ENCODE measurements around the gene IGF1R.
A peak's percentile ranks its signal among the peaks of the same experiment; 100 is the strongest.

IGF1R gene

DNA sequence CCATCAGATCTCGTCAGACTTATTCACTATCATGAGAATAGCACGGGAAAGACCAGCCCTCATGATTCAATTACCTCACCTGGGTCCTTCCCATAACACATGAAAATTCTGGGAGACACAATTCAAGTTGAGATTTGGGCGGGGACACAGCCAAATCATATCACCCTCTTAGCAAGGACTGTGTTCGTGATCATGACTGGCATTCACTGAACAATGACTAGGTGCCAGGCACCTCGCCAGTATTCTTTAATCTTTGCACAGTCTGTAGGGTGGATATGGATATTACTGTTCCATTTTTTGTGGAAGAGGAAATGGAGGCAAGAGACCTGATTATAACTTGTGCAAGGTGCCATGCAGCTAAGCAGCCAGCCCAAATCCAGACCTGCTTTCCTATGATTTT lies 77.5 kb downstream of the IGF1R start:
- ATAC-seq (replicated peaks) = no peak
- no peaks in the 10 kb centered on the region for H3K27me3 Mint-ChIP-seq
- peaks cover 4 to 10% of the 10 kb centered on the region in 2 donors for H3K4me1 Mint-ChIP-seq
- H3K27ac Mint-ChIP-seq = no peak overlapping the region
- no peak overlapping the region for H3K4me3 Mint-ChIP-seq
- no peak for DNase-seq
- H3K9me3 Mint-ChIP-seq = no peaks in the 10 kb centered on the region
- H3K36me3 Mint-ChIP-seq = no peaks in the 10 kb centered on the region

GRCh38 chr15:98727115-98728040 lies 79.0 kb downstream of the IGF1R start:
- ATAC-seq (replicated peaks) = no peak
- H3K27me3 Mint-ChIP-seq = no peaks in the 10 kb centered on the region
- H3K36me3 Mint-ChIP-seq = no peaks in the 10 kb centered on the region
- no peak overlapping the region for H3K27ac Mint-ChIP-seq
- no peaks in the 10 kb centered on the region for H3K9me3 Mint-ChIP-seq
- DNase-seq = no peak
- H3K4me3 Mint-ChIP-seq = no peak overlapping the region
- H3K4me1 Mint-ChIP-seq = peaks cover 0 to 5% of the 10 kb centered on the region in 2 donors

DNA sequence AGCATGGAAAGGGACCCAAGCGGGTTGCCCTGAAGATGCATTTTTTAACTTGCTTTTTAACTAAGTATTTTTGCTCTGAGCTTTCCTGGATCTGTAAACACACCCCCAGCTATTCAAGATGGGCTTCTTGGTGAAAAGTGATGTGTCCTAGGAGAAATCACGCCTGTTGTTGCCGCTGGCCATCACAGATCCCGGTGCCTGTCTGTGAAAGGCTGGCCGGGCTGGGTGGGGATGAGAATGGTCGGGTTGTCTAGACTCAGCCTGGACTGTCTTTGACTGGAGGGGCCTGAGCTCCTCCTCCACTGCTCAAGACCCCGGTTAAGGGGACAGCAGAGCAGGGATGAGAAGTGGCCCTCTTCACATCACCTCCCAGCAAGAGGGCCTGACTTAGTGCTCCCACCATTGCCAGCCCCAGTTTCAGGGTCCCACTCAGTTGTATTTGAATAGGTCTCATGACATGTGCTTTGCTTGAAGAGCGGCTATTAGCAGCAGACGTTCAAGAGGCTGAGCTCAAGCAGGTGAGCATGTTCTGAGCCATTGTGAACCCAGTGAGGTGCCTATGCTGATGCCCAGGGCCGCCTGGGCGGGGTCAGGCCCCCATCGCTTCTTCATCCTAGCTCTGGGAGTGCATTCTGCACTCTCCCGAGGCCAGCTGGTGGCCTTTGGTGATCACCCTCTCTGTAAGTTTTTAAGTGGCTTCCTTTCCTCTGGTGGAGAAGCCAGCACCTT lies 79.9 kb downstream of the IGF1R start:
- Mint-ChIP-seq H3K9me3 (no peaks in the 10 kb centered on the region), H3K36me3 (no peaks in the 10 kb centered on the region), H3K4me3 (no peak overlapping the region), H3K27ac (no peak overlapping the region), H3K27me3 (no peaks in the 10 kb centered on the region), H3K4me1 (peaks cover 0 to 6% of the 10 kb centered on the region in 2 donors)
- no peak for DNase-seq
- ATAC-seq (replicated peaks) = no peak

DNA sequence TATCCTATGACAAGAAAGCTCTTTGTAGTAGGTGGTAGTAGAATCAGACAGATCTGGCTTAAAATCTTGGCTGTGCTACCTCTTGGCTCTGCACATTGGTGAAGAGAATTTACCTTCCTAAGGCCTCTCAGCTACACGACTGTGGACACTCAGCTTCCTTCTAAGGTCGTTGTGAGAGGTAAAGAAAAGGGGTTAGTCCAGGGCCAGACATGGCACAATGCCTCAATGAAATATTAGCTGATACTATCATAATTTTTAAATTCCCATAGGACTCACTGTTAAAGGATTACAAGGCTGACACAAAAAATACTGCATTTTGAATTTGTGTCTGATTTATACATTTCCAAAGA lies 80.4 kb downstream of the IGF1R start:
- Mint-ChIP-seq H3K27me3 (no peaks in the 10 kb centered on the region), H3K9me3 (no peaks in the 10 kb centered on the region), H3K27ac (no peak overlapping the region), H3K4me1 (peaks cover 0 to 11% of the 10 kb centered on the region in 2 donors), H3K36me3 (no peaks in the 10 kb centered on the region), H3K4me3 (no peak overlapping the region)
- no peak for ATAC-seq (replicated peaks)
- DNase-seq = no peak

DNA sequence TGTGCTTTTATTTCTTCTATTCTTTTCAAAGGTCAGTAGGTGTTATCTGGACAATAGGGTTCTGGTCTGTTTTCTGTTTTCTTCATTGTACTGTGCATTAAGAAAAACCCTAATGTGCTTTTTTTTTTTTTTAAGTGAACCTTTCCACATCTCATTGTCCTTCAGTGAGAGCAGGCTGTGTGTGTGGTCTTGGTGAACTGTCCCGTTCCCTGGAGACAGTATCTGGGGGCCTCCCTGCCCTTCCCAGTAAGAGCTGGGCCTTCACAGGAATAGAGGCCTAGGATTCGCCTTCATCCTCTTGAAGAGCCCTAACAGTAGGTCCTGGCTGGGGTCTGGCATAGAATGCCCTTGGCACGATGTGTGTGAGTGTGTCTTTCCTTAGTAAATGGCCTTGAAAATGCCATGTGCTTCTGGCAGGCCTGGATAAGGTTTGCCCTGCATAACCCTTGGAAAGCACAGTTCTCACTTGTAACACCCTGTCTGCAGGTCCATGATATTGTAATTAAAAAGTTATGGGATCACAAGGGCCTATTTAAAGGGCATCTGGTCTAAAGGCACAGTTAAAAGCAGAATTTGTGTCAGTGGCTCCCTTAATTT lies 81.2 kb downstream of the IGF1R start:
- Mint-ChIP-seq H3K27ac (no peak overlapping the region), H3K4me1 (peaks cover under 1 to 16% of the 10 kb centered on the region in 2 donors), H3K4me3 (no peak overlapping the region), H3K36me3 (no peaks in the 10 kb centered on the region), H3K27me3 (no peaks in the 10 kb centered on the region), H3K9me3 (no peaks in the 10 kb centered on the region)
- DNase-seq = no peak
- ATAC-seq (replicated peaks) = no peak

GRCh38 chr15:98730860-98731711 lies 82.7 kb downstream of the IGF1R start:
- Mint-ChIP-seq H3K27me3 (no peaks in the 10 kb centered on the region), H3K4me3 (no peak overlapping the region), H3K9me3 (no peaks in the 10 kb centered on the region), H3K27ac (no peak overlapping the region), H3K4me1 (peaks cover 6 to 20% of the 10 kb centered on the region in 2 donors), H3K36me3 (no peaks in the 10 kb centered on the region)
- no peak for DNase-seq
- no peak for ATAC-seq (replicated peaks)

DNA sequence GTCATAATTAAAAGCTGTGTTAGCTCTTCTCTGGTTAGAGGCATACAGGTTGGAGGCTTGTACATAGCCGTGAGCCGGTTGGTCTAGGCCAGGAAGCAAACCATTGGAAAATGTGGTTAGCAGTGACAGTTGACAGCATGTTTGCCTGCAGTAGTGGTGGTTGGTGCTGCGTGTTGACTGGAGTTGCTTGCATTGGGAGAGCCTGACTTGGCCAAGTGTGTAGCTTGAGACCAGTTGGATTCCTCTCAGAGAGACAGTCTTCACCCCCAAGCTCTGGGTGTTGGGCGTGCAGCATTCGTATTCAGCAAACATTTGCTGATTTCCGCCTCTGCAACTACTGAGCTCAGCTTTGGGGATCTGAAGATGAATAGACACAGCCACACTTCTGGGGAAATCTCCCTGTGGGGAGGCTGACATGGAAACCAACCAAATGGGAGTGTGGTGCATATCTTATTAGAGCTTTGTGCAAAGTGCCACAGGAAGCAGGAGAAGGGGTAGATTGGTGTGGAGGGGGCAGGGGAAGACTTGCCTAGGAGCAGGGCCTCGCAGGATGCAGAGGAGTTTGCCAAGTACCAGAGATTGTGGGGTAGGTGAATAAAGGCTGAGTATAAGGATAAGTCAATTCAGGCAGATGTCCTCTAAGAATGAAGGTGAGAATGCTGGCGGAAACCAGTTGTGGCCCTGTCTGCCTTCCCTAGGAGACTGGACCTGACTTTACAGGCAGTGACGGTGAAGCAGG lies 83.5 kb downstream of the IGF1R start:
- no peaks in the 10 kb centered on the region for H3K36me3 Mint-ChIP-seq
- no peak overlapping the region for H3K4me3 Mint-ChIP-seq
- H3K4me1 Mint-ChIP-seq = peaks cover 6 to 20% of the 10 kb centered on the region in 2 donors
- no peak for ATAC-seq (replicated peaks)
- DNase-seq = no peak
- no peaks in the 10 kb centered on the region for H3K9me3 Mint-ChIP-seq
- no peaks in the 10 kb centered on the region for H3K27me3 Mint-ChIP-seq
- no peak overlapping the region for H3K27ac Mint-ChIP-seq

GRCh38 chr15:98733098-98733497 lies 84.8 kb downstream of the IGF1R start:
- no peak overlapping the region for H3K4me3 Mint-ChIP-seq
- no peak for ATAC-seq (replicated peaks)
- no peak for DNase-seq
- H3K9me3 Mint-ChIP-seq = no peaks in the 10 kb centered on the region
- H3K27me3 Mint-ChIP-seq = no peaks in the 10 kb centered on the region
- H3K4me1 Mint-ChIP-seq = peaks cover 6 to 20% of the 10 kb centered on the region in 2 donors
- H3K36me3 Mint-ChIP-seq = no peaks in the 10 kb centered on the region
- no peak overlapping the region for H3K27ac Mint-ChIP-seq

- Mint-ChIP-seq H3K27ac (no peak overlapping the region), H3K4me3 (peak overlapping the region in 1 of 2 donors; percentile 24), H3K36me3 (no peaks in the 10 kb centered on the region), H3K27me3 (no peaks in the 10 kb centered on the region), H3K4me1 (peaks cover 6 to 16% of the 10 kb centered on the region in 2 donors), H3K9me3 (no peaks in the 10 kb centered on the region)
- peak in 1 of 2 donors; percentile 50 for ATAC-seq (replicated peaks)
- no peak for DNase-seq
Measured at GRCh38 chr15:98734466-98735199, 86.3 kb downstream of the IGF1R start.

DNA sequence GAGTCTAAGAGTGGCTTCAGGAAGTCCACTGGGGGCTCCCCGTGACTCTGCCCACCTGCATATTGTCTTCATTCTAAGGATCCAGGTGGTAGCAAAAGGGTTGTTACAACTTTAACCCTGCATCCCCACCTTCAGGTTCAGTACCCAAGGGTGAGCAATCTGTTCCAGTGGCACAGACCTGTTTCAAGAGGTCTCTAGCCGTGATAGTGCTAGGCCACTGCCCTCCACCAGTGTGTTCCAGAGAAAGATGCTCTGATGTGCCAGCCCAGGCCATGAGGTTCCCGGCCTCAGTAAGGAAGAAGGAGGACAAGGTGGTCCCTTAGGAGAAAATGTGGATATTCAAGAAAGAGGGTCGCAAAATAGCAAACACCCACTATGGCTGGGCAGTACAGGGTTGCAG lies 87.0 kb downstream of the IGF1R start:
- no peaks in the 10 kb centered on the region for H3K27me3 Mint-ChIP-seq
- DNase-seq = no peak
- no peak for ATAC-seq (replicated peaks)
- H3K36me3 Mint-ChIP-seq = no peaks in the 10 kb centered on the region
- no peak overlapping the region for H3K27ac Mint-ChIP-seq
- H3K4me3 Mint-ChIP-seq = no peak overlapping the region
- peaks cover 6 to 15% of the 10 kb centered on the region in 2 donors for H3K4me1 Mint-ChIP-seq
- no peaks in the 10 kb centered on the region for H3K9me3 Mint-ChIP-seq

DNA sequence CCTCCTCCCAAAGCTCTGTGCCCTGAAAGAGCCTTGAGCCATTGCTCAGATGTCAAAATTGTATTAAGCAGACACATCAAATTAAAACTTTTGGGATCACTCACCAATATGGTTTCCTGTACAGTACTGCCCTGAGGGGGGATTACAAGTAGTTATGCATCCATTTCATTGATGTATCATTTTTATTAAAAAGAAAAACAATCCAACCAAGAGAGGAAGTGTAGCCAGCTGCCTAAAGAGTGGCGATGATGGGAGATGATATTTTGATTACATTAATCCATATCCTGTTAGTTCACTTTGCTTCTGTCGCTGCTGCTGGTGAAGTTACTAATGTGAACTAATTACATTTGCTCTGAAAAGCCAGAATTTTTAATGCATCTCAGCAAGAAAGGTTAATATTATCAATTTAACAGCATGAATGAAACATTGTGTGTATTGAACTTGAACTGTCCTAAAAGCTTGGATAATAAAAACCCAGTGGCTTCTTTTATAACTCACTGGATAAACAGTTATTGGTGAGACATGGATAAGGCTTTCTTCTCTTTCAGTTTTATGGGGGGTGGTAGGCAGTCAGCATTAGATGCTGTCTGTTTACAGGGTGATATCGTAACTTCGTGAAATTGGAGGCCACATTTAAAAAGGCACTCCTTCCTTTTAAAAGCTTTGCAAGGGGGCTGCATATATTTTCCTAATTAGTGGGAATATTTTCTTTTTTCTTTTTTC lies 87.7 kb downstream of the IGF1R start:
- Mint-ChIP-seq H3K9me3 (no peaks in the 10 kb centered on the region), H3K36me3 (no peaks in the 10 kb centered on the region), H3K27me3 (no peaks in the 10 kb centered on the region), H3K4me1 (peaks cover 6 to 15% of the 10 kb centered on the region in 2 donors), H3K4me3 (no peak overlapping the region), H3K27ac (no peak overlapping the region)
- DNase-seq = no peak
- no peak for ATAC-seq (replicated peaks)

GRCh38 chr15:98737159-98737558 lies 88.8 kb downstream of the IGF1R start:
- DNase-seq = no peak
- Mint-ChIP-seq H3K4me1 (peaks cover 6 to 21% of the 10 kb centered on the region in 2 donors), H3K27ac (no peak overlapping the region), H3K4me3 (no peak overlapping the region), H3K9me3 (no peaks in the 10 kb centered on the region), H3K36me3 (no peaks in the 10 kb centered on the region), H3K27me3 (no peaks in the 10 kb centered on the region)
- no peak for ATAC-seq (replicated peaks)

Data from stimulated activated naive B cell treated with anti-CD40 and anti-IgM and Interleukin-4, amounts not matched to agents 10 μg/mL and 1 μg/mL and 100 μg/mL, for 72 hours (primary cell).